SK-N-SH treated with all-trans-retinoic acid at 6 μM for 48 hours (cell line): ENCODE data around the gene RCVRN.

Experiments used
- CSDC2 ChIP-seq: fragments of 250-450 bp; sonication (Bioruptor Pico); IDR thresholded peaks from 2 replicates; pipeline ENCODE4 v1.5.0; 2020; ENCODE audit warnings: mild to moderate bottlenecking, moderate library complexity
- ISL1 ChIP-seq: fragments of 250-450 bp; sonication (Bioruptor Pico); IDR thresholded peaks from 2 replicates; pipeline ENCODE4 v2.1.2; 2022; ENCODE audit warnings: mild to moderate bottlenecking, moderate library complexity
- OSR1 ChIP-seq: fragments of 250-450 bp; sonication (Bioruptor Pico); IDR thresholded peaks from 2 replicates; pipeline ENCODE4 v1.8.0; 2022; ENCODE audit warnings: moderate library complexity, mild to moderate bottlenecking, inconsistent platforms
- RARB ChIP-seq: fragments of 250-450 bp; sonication (Bioruptor Pico); IDR thresholded peaks from 2 replicates; pipeline ENCODE4 v1.8.0; 2021; ENCODE audit warnings: mild to moderate bottlenecking, moderate library complexity
- SNAI2 ChIP-seq: fragments of 250-450 bp; sonication (Bioruptor Pico); IDR thresholded peaks from 2 replicates; pipeline ENCODE4 v1.5.0; 2020; ENCODE audit warnings: mild to moderate bottlenecking, moderate library complexity
- ZFP3 ChIP-seq: fragments of 250-450 bp; sonication (Bioruptor Pico); IDR thresholded peaks from 2 replicates; pipeline ENCODE4 v1.5.0; 2020; ENCODE audit warnings: mild to moderate bottlenecking, moderate library complexity
- ZFP30 ChIP-seq: fragments of 450-650 bp; formaldehyde crosslinking; IDR thresholded peaks from 2 replicates; pipeline ENCODE4 v1.5.0; 2022; ENCODE audit warnings: mild to moderate bottlenecking, moderate library complexity
- ZNF70 ChIP-seq: fragments of 450-650 bp; formaldehyde crosslinking; IDR thresholded peaks from 2 replicates; pipeline ENCODE4 v1.5.0; 2020; ENCODE audit warnings: mild to moderate bottlenecking, moderate library complexity
- ZNF8 ChIP-seq: fragments of 450-650 bp; formaldehyde crosslinking; IDR thresholded peaks from 2 replicates; pipeline ENCODE4 v1.5.0; 2020; ENCODE audit warnings: mild to moderate bottlenecking, moderate library complexity
- TF ChIP-seq, protein P1 (sequence below): fragments of 250-450 bp; sonication (Bioruptor Pico); IDR thresholded peaks from 2 replicates; pipeline ENCODE4 v1.8.0; 2020; ENCODE audit warnings: mild to moderate bottlenecking, moderate library complexity, borderline replicate concordance
- TF ChIP-seq, protein P2 (sequence below): fragments of 250-450 bp; sonication (Bioruptor Pico); IDR thresholded peaks from 2 replicates; pipeline ENCODE4 v1.5.1; 2020; ENCODE audit warnings: low read depth, mild to moderate bottlenecking, moderate library complexity
- TF ChIP-seq, protein P3 (sequence below): fragments of 250-450 bp; sonication (Bioruptor Pico); IDR thresholded peaks from 2 replicates; pipeline ENCODE4 v1.5.0; 2020; ENCODE audit warnings: mild to moderate bottlenecking, moderate library complexity

DNA sequence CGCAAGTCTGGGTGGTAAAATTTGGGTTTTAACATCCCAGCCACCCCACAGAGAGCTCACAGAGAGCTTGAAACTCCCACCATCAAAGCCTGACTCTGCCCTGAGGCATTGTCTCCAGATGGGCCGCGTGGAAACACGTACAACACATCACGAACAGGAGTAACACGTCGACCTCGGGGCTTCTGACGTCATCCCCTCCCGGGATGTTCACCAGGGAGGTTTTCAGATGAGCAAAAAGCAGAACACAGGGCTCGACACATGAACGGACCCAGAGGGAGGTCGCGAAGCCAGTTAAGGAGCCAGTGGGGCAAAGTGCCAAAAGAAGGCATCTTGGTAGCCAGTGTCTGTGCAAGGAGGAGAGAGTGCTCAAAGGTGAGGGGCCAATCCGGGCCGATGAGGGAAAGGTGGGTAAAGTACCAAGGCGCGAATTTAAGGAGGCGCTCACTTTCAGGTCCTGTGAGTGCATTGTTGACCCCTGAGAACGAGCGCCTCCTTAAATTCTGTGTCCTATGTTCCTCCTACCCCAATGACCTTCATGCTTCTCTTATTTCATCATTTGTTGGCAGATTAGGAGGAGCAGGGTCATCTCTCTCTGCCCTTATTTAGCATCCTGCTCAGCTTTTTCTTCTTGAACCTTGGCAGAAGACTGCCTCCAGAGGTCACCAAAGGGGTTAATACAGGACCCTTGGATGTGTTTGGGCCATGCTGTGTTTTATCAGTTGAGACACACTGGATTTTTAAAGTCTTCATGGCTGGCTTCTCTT is 5.6 kb downstream of the RCVRN start:
- TF ChIP-seq, protein P1, sequence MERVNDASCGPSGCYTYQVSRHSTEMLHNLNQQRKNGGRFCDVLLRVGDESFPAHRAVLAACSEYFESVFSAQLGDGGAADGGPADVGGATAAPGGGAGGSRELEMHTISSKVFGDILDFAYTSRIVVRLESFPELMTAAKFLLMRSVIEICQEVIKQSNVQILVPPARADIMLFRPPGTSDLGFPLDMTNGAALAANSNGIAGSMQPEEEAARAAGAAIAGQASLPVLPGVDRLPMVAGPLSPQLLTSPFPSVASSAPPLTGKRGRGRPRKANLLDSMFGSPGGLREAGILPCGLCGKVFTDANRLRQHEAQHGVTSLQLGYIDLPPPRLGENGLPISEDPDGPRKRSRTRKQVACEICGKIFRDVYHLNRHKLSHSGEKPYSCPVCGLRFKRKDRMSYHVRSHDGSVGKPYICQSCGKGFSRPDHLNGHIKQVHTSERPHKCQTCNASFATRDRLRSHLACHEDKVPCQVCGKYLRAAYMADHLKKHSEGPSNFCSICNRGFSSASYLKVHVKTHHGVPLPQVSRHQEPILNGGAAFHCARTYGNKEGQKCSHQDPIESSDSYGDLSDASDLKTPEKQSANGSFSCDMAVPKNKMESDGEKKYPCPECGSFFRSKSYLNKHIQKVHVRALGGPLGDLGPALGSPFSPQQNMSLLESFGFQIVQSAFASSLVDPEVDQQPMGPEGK = no peak
- TF ChIP-seq ZFP30 (CRISPR knock-in tag) (no peak), ISL1 (no peak), ZNF70 (CRISPR knock-in tag) (no peak), ZNF8 (CRISPR knock-in tag) (no peak), ZFP3 (CRISPR knock-in tag) (no peak), SNAI2 (CRISPR knock-in tag) (no peak), CSDC2 (CRISPR knock-in tag) (no peak), OSR1 (no peak), RARB (CRISPR knock-in tag) (no peak)
- TF ChIP-seq, protein P2, sequence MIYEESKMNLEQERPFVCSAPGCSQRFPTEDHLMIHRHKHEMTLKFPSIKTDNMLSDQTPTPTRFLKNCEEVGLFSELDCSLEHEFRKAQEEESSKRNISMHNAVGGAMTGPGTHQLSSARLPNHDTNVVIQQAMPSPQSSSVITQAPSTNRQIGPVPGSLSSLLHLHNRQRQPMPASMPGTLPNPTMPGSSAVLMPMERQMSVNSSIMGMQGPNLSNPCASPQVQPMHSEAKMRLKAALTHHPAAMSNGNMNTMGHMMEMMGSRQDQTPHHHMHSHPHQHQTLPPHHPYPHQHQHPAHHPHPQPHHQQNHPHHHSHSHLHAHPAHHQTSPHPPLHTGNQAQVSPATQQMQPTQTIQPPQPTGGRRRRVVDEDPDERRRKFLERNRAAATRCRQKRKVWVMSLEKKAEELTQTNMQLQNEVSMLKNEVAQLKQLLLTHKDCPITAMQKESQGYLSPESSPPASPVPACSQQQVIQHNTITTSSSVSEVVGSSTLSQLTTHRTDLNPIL (CRISPR knock-in tag) = no peak
- TF ChIP-seq, protein P3, sequence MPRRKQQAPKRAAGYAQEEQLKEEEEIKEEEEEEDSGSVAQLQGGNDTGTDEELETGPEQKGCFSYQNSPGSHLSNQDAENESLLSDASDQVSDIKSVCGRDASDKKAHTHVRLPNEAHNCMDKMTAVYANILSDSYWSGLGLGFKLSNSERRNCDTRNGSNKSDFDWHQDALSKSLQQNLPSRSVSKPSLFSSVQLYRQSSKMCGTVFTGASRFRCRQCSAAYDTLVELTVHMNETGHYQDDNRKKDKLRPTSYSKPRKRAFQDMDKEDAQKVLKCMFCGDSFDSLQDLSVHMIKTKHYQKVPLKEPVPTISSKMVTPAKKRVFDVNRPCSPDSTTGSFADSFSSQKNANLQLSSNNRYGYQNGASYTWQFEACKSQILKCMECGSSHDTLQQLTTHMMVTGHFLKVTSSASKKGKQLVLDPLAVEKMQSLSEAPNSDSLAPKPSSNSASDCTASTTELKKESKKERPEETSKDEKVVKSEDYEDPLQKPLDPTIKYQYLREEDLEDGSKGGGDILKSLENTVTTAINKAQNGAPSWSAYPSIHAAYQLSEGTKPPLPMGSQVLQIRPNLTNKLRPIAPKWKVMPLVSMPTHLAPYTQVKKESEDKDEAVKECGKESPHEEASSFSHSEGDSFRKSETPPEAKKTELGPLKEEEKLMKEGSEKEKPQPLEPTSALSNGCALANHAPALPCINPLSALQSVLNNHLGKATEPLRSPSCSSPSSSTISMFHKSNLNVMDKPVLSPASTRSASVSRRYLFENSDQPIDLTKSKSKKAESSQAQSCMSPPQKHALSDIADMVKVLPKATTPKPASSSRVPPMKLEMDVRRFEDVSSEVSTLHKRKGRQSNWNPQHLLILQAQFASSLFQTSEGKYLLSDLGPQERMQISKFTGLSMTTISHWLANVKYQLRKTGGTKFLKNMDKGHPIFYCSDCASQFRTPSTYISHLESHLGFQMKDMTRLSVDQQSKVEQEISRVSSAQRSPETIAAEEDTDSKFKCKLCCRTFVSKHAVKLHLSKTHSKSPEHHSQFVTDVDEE = no peak
